Measurements from ENCODE around the gene MBNL2.
"Not testable (repeated sequence)": the region's sequence is repeated elsewhere in the genome, so short reads cannot be mapped to it uniquely, and the experiment has no call there.

The MBNL2 gene

GRCh38 chr13:97221989-97222700 lies at the start of gene MBNL2:
MBNL2 (plus strand) TSS chr13:97222333; CDS start chr13:97276236, 53,903 bp downstream.
- peak; percentile 78 to 80 for DNase-seq (ENCODE audit: low read depth in 2 of 2)

GRCh38 chr13:97174638-97175037 lies 47.5 kb upstream of the MBNL2 start:
- DNase-seq (ENCODE audit: low read depth in 2 of 2): no peak

GRCh38 chr13:97175041-97175440 lies 47.1 kb upstream of the MBNL2 start:
- no peak for DNase-seq (ENCODE audit: low read depth in 2 of 2)

- no peak for DNase-seq (ENCODE audit: low read depth in 2 of 2)
Observed at GRCh38 chr13:97179501-97179900, 42.6 kb upstream of the MBNL2 start.

GRCh38 chr13:97182111-97182890 lies 39.8 kb upstream of the MBNL2 start:
- no peak for DNase-seq (ENCODE audit: low read depth in 2 of 2)

GRCh38 chr13:97185291-97185690 lies 36.8 kb upstream of the MBNL2 start:
- no peak for DNase-seq (ENCODE audit: low read depth in 2 of 2)

- no peak for DNase-seq (ENCODE audit: low read depth in 2 of 2)
Observed at GRCh38 chr13:97185751-97186150, 36.4 kb upstream of the MBNL2 start.

- DNase-seq (ENCODE audit: low read depth in 2 of 2): no peak
Observed at GRCh38 chr13:97188207-97188606, 33.9 kb upstream of the MBNL2 start.

- no peak for DNase-seq (ENCODE audit: low read depth in 2 of 2)
Observed at GRCh38 chr13:97189928-97190327, 32.2 kb upstream of the MBNL2 start.

GRCh38 chr13:97191142-97191541 lies 31.0 kb upstream of the MBNL2 start:
- no peak for DNase-seq (ENCODE audit: low read depth in 2 of 2)

GRCh38 chr13:97191615-97192014 lies 30.5 kb upstream of the MBNL2 start:
- DNase-seq (ENCODE audit: low read depth in 2 of 2): no peak

GRCh38 chr13:97192166-97192565 lies 30.0 kb upstream of the MBNL2 start:
- no peak for DNase-seq (ENCODE audit: low read depth in 2 of 2)

GRCh38 chr13:97193577-97193976 lies 28.6 kb upstream of the MBNL2 start:
- no peak for DNase-seq (ENCODE audit: low read depth in 2 of 2)

GRCh38 chr13:97194479-97194878 lies 27.7 kb upstream of the MBNL2 start:
- no peak for DNase-seq (ENCODE audit: low read depth in 2 of 2)

- DNase-seq (ENCODE audit: low read depth in 2 of 2): no peak
Observed at GRCh38 chr13:97196340-97196739, 25.8 kb upstream of the MBNL2 start.

GRCh38 chr13:97198753-97199152 lies 23.4 kb upstream of the MBNL2 start:
- DNase-seq (ENCODE audit: low read depth in 2 of 2): no peak

- DNase-seq (ENCODE audit: low read depth in 2 of 2): no peak
Observed at GRCh38 chr13:97199451-97199850, 22.7 kb upstream of the MBNL2 start.

GRCh38 chr13:97200081-97200942 lies 21.8 kb upstream of the MBNL2 start:
- DNase-seq (ENCODE audit: low read depth in 2 of 2): no peak

GRCh38 chr13:97202761-97203160 lies 19.4 kb upstream of the MBNL2 start:
- DNase-seq (ENCODE audit: low read depth in 2 of 2): no peak

- no peak for DNase-seq (ENCODE audit: low read depth in 2 of 2)
Observed at GRCh38 chr13:97205465-97205864, 16.7 kb upstream of the MBNL2 start.

- DNase-seq (ENCODE audit: low read depth in 2 of 2): no peak
Observed at GRCh38 chr13:97205982-97206381, 16.2 kb upstream of the MBNL2 start.

- not testable (repeated sequence) for DNase-seq (ENCODE audit: low read depth in 2 of 2)
Observed at GRCh38 chr13:97207252-97207651, 14.9 kb upstream of the MBNL2 start.

Measured in stimulated activated CD4-positive, alpha-beta T cell treated with anti-CD3 and anti-CD28 coated beads, Interleukin-15, amount 100 ng/mL, for 48 hours (primary cell).